Esophagus squamous epithelium (tissue), 5 donors: ENCODE results near the gene GAS5. TPM values are rescaled to one million over a fixed set of nuclear protein-coding genes. Genes with fewer than 3 reads are reported as not detected.
"Not testable (repeated sequence)": the region's sequence is repeated elsewhere in the genome, so short reads cannot be mapped to it uniquely, and the experiment has no call there.

ENCODE experiments used
- DNase-seq: peaks from one replicate; lab custom pipeline; 2025; lab: John Stamatoyannopoulos, UW
- H3K27ac ChIP-seq, 4 donors: fragments of 200-600 bp; sonication (generic); one replicate each; pipeline ENCODE4 v1.5.1; 2016 to 2019; ENCODE audit warnings: mild to moderate bottlenecking in 1 of 4
- H3K27me3 ChIP-seq, 4 donors: fragments of 200-600 bp; sonication (generic); 1 replicate in 3 of 4; 2 replicates in 1 of 4; pipeline versions ENCODE4 v1.5.1 to v1.6.0; 2017 to 2021; ENCODE audit warnings: antibody characterized with exemption in 1 of 4
- H3K36me3 ChIP-seq, 3 donors: fragments of 200-600 bp; sonication (generic); one replicate each; pipeline ENCODE4 v1.5.1; 2016 to 2019
- H3K4me1 ChIP-seq, 3 donors: fragments of 200-600 bp; sonication (generic); one replicate each; pipeline ENCODE4 v1.5.1; 2017 to 2019
- H3K4me3 ChIP-seq, 4 donors: fragments of 200-600 bp; sonication (generic); 1 replicate in 3 of 4; 2 replicates in 1 of 4; pipeline ENCODE4 v1.5.1; 2016 to 2019; ENCODE audit warnings: mild to moderate bottlenecking in 2 of 4, moderate library complexity in 1 of 4
- H3K9me3 ChIP-seq, 3 donors: fragments of 200-600 bp; sonication (generic); one replicate each; pipeline ENCODE4 v1.5.1; 2016 to 2019
- CTCF ChIP-seq, 6 experiments: fragments of 450-650 bp in 4 of 6; fragments of 200-600 bp in 2 of 6; sonication (generic) in 2 of 6; IDR thresholded peaks; one replicate each; pipeline ENCODE4 v1.5.1; 2016 to 2019; ENCODE audit warnings: antibody characterized with exemption in 6 of 6, mild to moderate bottlenecking in 4 of 6, moderate library complexity in 4 of 6
- POLR2A ChIP-seq, 4 donors: fragments of 450-650 bp; IDR thresholded peaks; one replicate each; pipeline ENCODE4 v1.6.1; 2017; ENCODE audit warnings: antibody characterized with exemption in 4 of 4, mild to moderate bottlenecking in 4 of 4, moderate library complexity in 3 of 4
- WGBS, 2 donors: methylation state at CpG; one replicate each; pipeline ENCODE4 v1.1.5; 2018; 5-methylcytosine and 5-hydroxymethylcytosine counted together
- intact Hi-C: fragments of 100-400 bp; cut with DNase I; formaldehyde crosslinking; loops from one replicate; pipeline ENCODE4 v1.15.0; 2022
- total RNA-seq, 4 donors: library from RNA; depleted of rRNA; stranded (reverse); fragments of >200 nt; gene quantifications; one replicate each; pipeline ENCODE4 v1.1.0, GENCODE V29; 2016
- donor health status: DM: yes; HTN: yes; CAD: no.

Gene GAS5
- total RNA-seq, 4 donors from 2014 or later, result 202 to 715 (median 315) TPM

GRCh38 chr1:173862769-173863223, 5.0 kb downstream of the GAS5 start:
- H3K4me3 ChIP-seq, result no peak overlapping the region
- peaks cover 0 to 36% (median 24%) of the 10 kb centered on the region in 3 donors for H3K4me1 ChIP-seq
- intact Hi-C loops, result no loop called here
- 62 to 68% methylated on average over 7 to 8 of the region's 8 CpGs for WGBS, 2 donors
- DNase-seq, result no peak
- TF ChIP-seq CTCF (IDR thresholded peaks at IDR 0.05) (no peak), POLR2A (IDR thresholded peaks at IDR 0.05) (no peak)
- H3K9me3 ChIP-seq, result no peaks in the 10 kb centered on the region
- H3K36me3 ChIP-seq, result peaks cover 8 to 91% (median 17%) of the 10 kb centered on the region in 3 donors
- H3K27ac ChIP-seq, result no peak overlapping the region
- H3K27me3 ChIP-seq, result no peaks in the 10 kb centered on the region

GRCh38 chr1:173862146-173862768, 5.5 kb downstream of the GAS5 start:
- H3K9me3 ChIP-seq, H3K4me3 ChIP-seq, H3K27ac ChIP-seq, H3K27me3 ChIP-seq, intact Hi-C loops, DNase-seq: not testable (repeated sequence)
- Histone ChIP-seq H3K36me3 (peaks cover 8 to 96% (median 17%) of the 10 kb centered on the region in 3 donors), H3K4me1 (peaks cover 0 to 35% (median 24%) of the 10 kb centered on the region in 3 donors)
- WGBS, 2 donors, result 55 to 61% methylated on average over 7 to 9 of the region's 13 CpGs

- DNase-seq, result no peak
- Histone ChIP-seq H3K36me3 (peaks cover 8 to 98% (median 17%) of the 10 kb centered on the region in 3 donors), H3K27ac (no peak overlapping the region), H3K4me3 (no peak overlapping the region), H3K27me3 (no peaks in the 10 kb centered on the region), H3K4me1 (peaks cover 0 to 30% (median 20%) of the 10 kb centered on the region in 3 donors), H3K9me3 (no peaks in the 10 kb centered on the region)
- intact Hi-C loops, result no loop called here
- no peak for TF ChIP-seq POLR2A (IDR thresholded peaks at IDR 0.05)
- TF ChIP-seq CTCF (IDR thresholded peaks at IDR 0.05), result no peak
- 76 to 84% methylated on average over 7 of the region's 7 CpGs for WGBS, 2 donors
Measured at GRCh38 chr1:173861731-173862145, 6.1 kb downstream of the GAS5 start.

GRCh38 chr1:173860065-173860464, 7.7 kb downstream of the GAS5 start:
- WGBS, 2 donors, result 71 to 86% methylated on average over 1 of the region's 1 CpG
- peaks cover 0 to 13% (median 3%) of the 10 kb centered on the region in 3 donors for H3K4me1 ChIP-seq
- no peak overlapping the region for H3K27ac ChIP-seq
- H3K27me3 ChIP-seq, result no peaks in the 10 kb centered on the region
- H3K4me3 ChIP-seq, result no peak overlapping the region
- H3K9me3 ChIP-seq, result no peaks in the 10 kb centered on the region
- no peak for DNase-seq
- peaks cover 8 to 98% (median 17%) of the 10 kb centered on the region in 3 donors for H3K36me3 ChIP-seq
- TF ChIP-seq POLR2A (IDR thresholded peaks at IDR 0.05) (no peak), CTCF (IDR thresholded peaks at IDR 0.05) (no peak)
- intact Hi-C loops, result no loop called here

- H3K4me3 ChIP-seq, H3K27ac ChIP-seq, intact Hi-C loops, H3K9me3 ChIP-seq, DNase-seq, H3K4me1 ChIP-seq, H3K27me3 ChIP-seq: not testable (repeated sequence)
- peaks cover 8 to 97% (median 17%) of the 10 kb centered on the region in 3 donors for H3K36me3 ChIP-seq
- whole genome bisulfite sequencing, 2 donors, result 90 to 99% methylated on average over 5 of the region's 5 CpGs
Measured at GRCh38 chr1:173859547-173859946, 8.2 kb downstream of the GAS5 start.

GRCh38 chr1:173857363-173857917, 10.3 kb downstream of the GAS5 start:
- Histone ChIP-seq H3K36me3 (peaks cover 0 to 96% (median 5%) of the 10 kb centered on the region in 3 donors), H3K4me3 (no peak overlapping the region), H3K27ac (no peak overlapping the region), H3K9me3 (no peaks in the 10 kb centered on the region), H3K27me3 (no peaks in the 10 kb centered on the region), H3K4me1 (peaks cover 0 to 10% (median 0%) of the 10 kb centered on the region in 3 donors)
- no peak for DNase-seq
- 80 to 81% methylated on average over 4 of the region's 4 CpGs for WGBS, 2 donors
- intact Hi-C loops, result no loop called here
- TF ChIP-seq CTCF (IDR thresholded peaks at IDR 0.05) (no peak), POLR2A (IDR thresholded peaks at IDR 0.05) (no peak)
